Naive B cell (primary cell): Measurements from ENCODE around the gene EDEM3. TPM values are rescaled to one million over a fixed set of nuclear protein-coding genes. Genes with fewer than 3 reads are reported as not detected.

Experiments
- ATAC-seq, 2 donors: fragments of 150-1000 bp; cut with Tn5 transposase; 2 replicates each; pipeline ENCODE4 v1.10.0; 2021; ENCODE audit warnings: low read depth in 2 of 2, mild to moderate bottlenecking in 2 of 2, moderate library complexity in 2 of 2
- DNase-seq: peaks from one replicate; pipeline ENCODE4 v3.0.0; 2022
- H3K27ac Mint-ChIP-seq, 6 donors: one replicate each; pipeline ENCODE4 v1.8.0; 2020 to 2022; ENCODE audit warnings: mild to moderate bottlenecking in 6 of 6, mixed read lengths in 6 of 6, moderate library complexity in 5 of 6, inconsistent platforms in 2 of 6
- H3K27me3 Mint-ChIP-seq, 3 donors: one replicate each; pipeline ENCODE4 v1.8.0; 2021 to 2022; ENCODE audit warnings: mixed read lengths in 3 of 3, mild to moderate bottlenecking in 1 of 3
- H3K36me3 Mint-ChIP-seq, 2 donors: one replicate each; pipeline ENCODE4 v1.8.0; 2020 to 2022; ENCODE audit warnings: mixed read lengths in 2 of 2, inconsistent platforms in 1 of 2, mild to moderate bottlenecking in 1 of 2
- H3K4me1 Mint-ChIP-seq, 3 donors: one replicate each; pipeline ENCODE4 v1.8.0; 2020 to 2022; ENCODE audit warnings: mixed read lengths in 3 of 3, inconsistent platforms in 1 of 3, mild to moderate bottlenecking in 1 of 3, moderate library complexity in 1 of 3
- H3K4me3 Mint-ChIP-seq, 8 donors: one replicate each; pipeline ENCODE4 v1.8.0; 2020 to 2022; ENCODE audit warnings: mild to moderate bottlenecking in 8 of 8, mixed read lengths in 8 of 8, moderate library complexity in 8 of 8, inconsistent platforms in 2 of 8
- H3K9me3 Mint-ChIP-seq, 7 donors: one replicate each; pipeline ENCODE4 v1.8.0; 2020 to 2022; ENCODE audit warnings: mixed read lengths in 7 of 7, mild to moderate bottlenecking in 5 of 7, inconsistent platforms in 2 of 7, moderate library complexity in 1 of 7
- polyA plus RNA-seq, 6 donors: library from polyadenylated mRNA; unstranded; fragments of 300-500 nt; fragmentation: Illumina TruSeq; gene quantifications; one replicate each; pipeline ENCODE4 v1.2.3, GENCODE V29; 2021; ENCODE audit warnings: low read depth in 6 of 6

Gene EDEM3
- polyA plus RNA-seq, 6 donors from 2014 or later: 5.6 to 13.3 (median 11.0) TPM

DNA sequence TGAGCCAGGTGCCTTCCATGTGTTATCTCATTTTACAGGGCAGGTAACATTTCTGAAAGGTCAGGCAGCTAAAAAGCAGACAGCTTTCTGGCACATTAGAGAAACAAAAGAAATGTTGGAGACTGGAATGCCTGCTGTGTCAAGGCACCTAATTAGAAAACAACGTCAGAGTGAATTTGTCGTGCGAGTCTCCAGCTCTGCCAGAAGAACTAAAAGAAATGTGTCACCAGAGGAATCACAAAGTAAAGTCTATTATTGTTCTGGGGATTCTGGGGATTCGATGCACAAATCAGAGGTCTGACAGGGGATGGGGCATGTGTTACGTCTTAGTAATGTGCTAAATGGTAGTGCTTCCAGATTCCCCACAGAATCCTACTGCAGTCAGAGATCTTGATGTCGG, 89.3 kb downstream of the EDEM3 start:
- ATAC-seq (no peak), DNase-seq (no peak)

DNA sequence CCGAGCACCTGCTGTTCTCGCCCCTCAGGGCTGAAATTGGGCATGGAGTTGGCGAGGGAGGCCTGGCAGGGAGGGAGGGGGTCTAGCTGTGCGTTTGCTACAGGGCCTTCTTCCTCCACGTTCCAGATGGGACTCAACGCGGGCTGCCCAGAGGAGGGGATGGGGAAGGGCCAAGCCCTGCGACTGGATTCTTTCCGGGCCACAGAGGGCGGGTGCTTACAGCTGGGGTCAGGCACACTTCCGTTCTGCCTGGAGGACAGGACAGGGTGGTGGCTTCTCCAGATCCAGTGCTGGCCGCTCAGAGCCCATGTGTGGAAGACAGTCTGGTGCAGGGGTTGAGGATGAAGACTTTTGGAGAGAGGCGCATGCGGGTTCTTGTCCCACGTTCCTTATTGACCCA, 90.0 kb downstream of the EDEM3 start:
- Mint-ChIP-seq H3K9me3 (no peaks in the 10 kb centered on the region), H3K27ac (no peak overlapping the region), H3K36me3 (no peaks in the 10 kb centered on the region), H3K27me3 (peaks cover 11 to 31% (median 22%) of the 10 kb centered on the region in 3 donors), H3K4me1 (peaks cover 3 to 6% (median 4%) of the 10 kb centered on the region in 3 donors), H3K4me3 (no peak overlapping the region)
- ATAC-seq (no peak), DNase-seq (no peak)

More for the DNA sequence above, 89.3 kb downstream of the EDEM3 start:
- H3K36me3 Mint-ChIP-seq: no peaks in the 10 kb centered on the region
- peaks cover 3 to 6% (median 4%) of the 10 kb centered on the region in 3 donors for H3K4me1 Mint-ChIP-seq
- H3K27me3 Mint-ChIP-seq: peaks cover 11 to 31% (median 22%) of the 10 kb centered on the region in 3 donors
- H3K27ac Mint-ChIP-seq: no peak overlapping the region
- no peak overlapping the region for H3K4me3 Mint-ChIP-seq
- no peaks in the 10 kb centered on the region for H3K9me3 Mint-ChIP-seq

DNA sequence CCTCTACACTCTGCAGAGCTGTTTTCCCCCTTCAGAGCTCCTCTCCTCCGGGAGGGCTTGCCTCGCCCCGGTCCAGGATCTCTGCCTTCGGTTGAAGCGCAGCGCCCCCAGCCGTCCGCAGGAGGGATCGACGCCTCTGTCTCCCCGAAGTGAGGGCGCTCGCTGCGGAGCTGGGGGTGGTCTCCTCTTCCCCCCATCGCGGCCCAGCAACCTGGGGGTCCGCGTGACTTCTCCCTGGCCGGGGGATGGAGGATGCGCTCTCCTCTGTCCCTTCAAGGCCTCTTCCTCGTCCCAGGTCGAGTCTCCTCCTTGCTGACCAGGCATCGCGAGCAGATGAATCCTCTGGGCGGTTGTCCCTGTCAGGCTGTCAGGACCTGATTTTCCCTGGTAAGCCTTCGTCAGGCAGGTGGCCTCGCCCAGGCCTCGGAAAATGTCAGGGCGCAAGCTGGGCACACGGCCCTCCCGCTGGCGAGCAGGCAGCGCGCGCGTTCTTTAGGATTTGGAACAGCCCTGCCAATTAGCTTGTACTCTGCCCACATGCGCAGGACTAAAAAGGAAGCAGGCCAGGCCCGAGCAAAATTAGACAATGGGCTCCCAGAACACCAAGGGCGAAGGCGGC, 90.5 kb downstream of the EDEM3 start:
- no peak for ATAC-seq
- no peaks in the 10 kb centered on the region for H3K9me3 Mint-ChIP-seq
- H3K4me3 Mint-ChIP-seq: peak overlapping the region in 1 of 8 donors; percentile 47

DNA sequence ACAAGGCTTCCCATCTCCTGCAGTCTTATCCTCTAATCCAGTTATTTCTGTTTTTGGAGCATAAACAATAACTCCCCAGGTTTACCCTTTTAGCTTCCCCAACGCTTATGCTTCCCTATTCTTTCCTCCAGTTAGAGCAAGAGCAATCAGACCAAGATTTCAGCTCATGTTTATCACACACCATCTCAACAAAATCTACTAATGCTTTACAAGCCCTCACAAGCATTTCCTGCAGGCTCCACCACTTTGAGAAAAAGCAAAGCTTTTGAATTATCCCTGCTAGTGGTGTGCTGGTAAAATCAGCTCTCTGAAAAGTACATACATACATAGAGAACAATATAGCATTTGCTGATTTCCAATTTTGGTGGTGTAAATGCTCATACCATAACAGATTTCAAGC, 92.9 kb downstream of the EDEM3 start:
- Mint-ChIP-seq H3K4me3 (no peak overlapping the region), H3K9me3 (no peaks in the 10 kb centered on the region), H3K36me3 (no peaks in the 10 kb centered on the region), H3K4me1 (peaks cover 3 to 6% (median 4%) of the 10 kb centered on the region in 3 donors), H3K27me3 (peaks cover 6 to 31% (median 22%) of the 10 kb centered on the region in 3 donors), H3K27ac (no peak overlapping the region)
- ATAC-seq (no peak), DNase-seq (no peak)

More for the DNA sequence above, 90.5 kb downstream of the EDEM3 start:
- H3K27me3 Mint-ChIP-seq: peaks cover 11 to 31% (median 22%) of the 10 kb centered on the region in 3 donors
- no peak overlapping the region for H3K27ac Mint-ChIP-seq
- no peak for DNase-seq
- H3K36me3 Mint-ChIP-seq: no peaks in the 10 kb centered on the region
- H3K4me1 Mint-ChIP-seq: peaks cover 3 to 6% (median 4%) of the 10 kb centered on the region in 3 donors

DNA sequence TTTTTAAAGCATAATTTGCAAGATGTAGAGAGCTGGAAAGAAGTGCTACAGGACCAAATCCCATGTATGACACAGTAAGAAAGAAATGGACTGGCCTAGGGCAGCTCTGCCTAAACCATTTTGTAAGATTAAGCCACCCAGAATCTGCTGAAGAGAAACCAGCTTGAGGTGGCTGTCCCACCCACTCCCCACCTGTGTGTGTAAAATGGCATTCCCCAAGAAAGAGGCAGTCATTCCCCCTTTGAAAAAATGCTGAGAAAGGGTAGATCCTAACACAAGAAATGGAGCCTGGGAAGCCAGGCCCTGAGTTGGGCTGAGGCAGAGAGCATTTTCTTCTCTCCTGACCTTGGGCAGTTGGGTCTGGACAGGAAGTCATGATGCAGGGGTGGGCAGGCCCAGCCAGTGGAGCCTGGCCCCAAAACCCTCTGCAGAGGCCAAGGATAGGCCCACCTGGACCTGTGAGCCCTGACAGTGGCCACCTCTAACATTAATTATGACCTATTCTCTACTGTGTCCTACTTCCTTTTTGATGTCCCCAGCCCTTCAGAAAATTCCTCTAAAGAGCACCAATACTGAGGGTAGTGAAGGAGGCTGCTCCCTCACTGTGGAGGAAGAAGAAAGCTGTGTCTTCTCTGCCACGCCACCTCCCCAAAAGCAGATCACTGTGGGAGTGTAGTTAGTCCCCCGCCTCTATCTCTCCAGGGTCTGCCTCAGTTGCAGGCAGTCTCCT, 94.0 kb downstream of the EDEM3 start:
- H3K4me3 Mint-ChIP-seq: no peak overlapping the region
- no peak overlapping the region for H3K27ac Mint-ChIP-seq
- peaks cover 6 to 31% (median 22%) of the 10 kb centered on the region in 3 donors for H3K27me3 Mint-ChIP-seq
- DNase-seq: no peak
- no peaks in the 10 kb centered on the region for H3K36me3 Mint-ChIP-seq
- ATAC-seq: no peak
- peaks cover 3 to 6% (median 4%) of the 10 kb centered on the region in 3 donors for H3K4me1 Mint-ChIP-seq
- no peaks in the 10 kb centered on the region for H3K9me3 Mint-ChIP-seq

DNA sequence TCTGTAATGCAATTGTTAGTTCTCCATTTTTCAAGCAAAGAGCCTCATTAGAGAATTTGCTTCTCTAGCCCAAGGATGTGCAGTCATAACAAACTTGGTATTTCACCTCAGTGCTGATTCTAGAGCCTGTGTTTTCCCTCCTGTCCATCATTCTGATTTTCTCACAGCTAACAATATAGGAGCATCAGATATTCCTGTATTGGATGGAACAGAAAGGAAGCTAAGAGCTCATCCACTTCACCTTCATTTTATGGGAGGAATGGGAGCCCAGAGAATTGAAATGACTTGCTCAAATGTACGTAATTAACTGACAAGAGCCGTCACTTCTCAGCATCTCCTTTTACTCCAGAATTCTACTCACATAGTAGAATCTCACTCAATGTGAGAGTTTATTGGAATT, 96.6 kb downstream of the EDEM3 start:
- Mint-ChIP-seq H3K4me1 (no peaks in the 10 kb centered on the region), H3K4me3 (no peak overlapping the region), H3K27me3 (peaks cover 0 to 14% (median 0%) of the 10 kb centered on the region in 3 donors), H3K36me3 (no peaks in the 10 kb centered on the region), H3K9me3 (no peaks in the 10 kb centered on the region), H3K27ac (no peak overlapping the region)
- DNase-seq: no peak
- no peak for ATAC-seq

DNA sequence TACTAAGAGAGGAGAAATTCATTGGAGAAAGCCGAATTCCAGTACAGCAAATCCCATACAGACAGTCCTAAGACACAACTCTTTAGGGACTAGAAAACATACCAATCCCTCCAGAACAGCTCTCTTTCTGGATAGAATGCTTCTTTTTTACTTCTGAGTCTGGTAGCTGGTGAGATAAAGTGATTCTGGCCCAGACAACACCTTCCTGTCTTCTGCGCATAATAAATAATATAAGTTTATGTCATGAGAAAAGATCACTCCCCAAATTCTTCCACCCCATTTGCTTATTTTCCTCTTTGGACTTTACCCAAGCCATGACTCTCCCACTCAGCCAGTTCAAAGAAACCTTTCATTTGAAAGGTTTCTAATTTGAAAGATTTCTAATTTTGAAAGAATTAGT, 98.4 kb downstream of the EDEM3 start:
- peaks cover 0 to 5% (median 0%) of the 10 kb centered on the region in 3 donors for H3K27me3 Mint-ChIP-seq
- DNase-seq: no peak
- no peak overlapping the region for H3K27ac Mint-ChIP-seq
- no peak overlapping the region for H3K4me3 Mint-ChIP-seq
- no peaks in the 10 kb centered on the region for H3K36me3 Mint-ChIP-seq
- no peak for ATAC-seq
- H3K9me3 Mint-ChIP-seq: peaks cover 0 to 8% (median 4%) of the 10 kb centered on the region in 7 donors
- H3K4me1 Mint-ChIP-seq: no peaks in the 10 kb centered on the region

DNA sequence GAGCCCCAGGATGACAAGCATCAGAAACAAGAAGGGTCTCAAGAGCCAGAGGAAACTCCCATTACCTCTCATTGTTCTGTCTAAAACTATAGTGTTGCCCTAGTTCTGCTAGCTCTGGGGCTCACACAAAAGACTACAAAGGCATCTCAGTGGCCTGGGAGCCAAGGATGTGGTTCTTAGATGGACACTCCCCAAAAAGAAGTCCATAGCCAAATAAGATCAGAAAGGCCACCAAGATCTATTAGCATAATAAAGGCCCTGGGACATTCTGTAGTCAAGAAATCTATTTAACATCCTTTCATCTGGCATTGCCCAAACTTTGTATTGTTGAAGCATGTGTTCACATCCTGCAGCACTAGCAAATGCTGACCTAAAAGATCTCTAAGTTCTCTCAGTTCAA, 99.5 kb downstream of the EDEM3 start:
- H3K27me3 Mint-ChIP-seq: peaks cover 0 to 7% (median 6%) of the 10 kb centered on the region in 3 donors
- peaks cover 0 to 9% (median 4%) of the 10 kb centered on the region in 7 donors for H3K9me3 Mint-ChIP-seq
- no peaks in the 10 kb centered on the region for H3K36me3 Mint-ChIP-seq
- no peak overlapping the region for H3K27ac Mint-ChIP-seq
- no peak for ATAC-seq
- H3K4me1 Mint-ChIP-seq: no peaks in the 10 kb centered on the region
- DNase-seq: no peak
- no peak overlapping the region for H3K4me3 Mint-ChIP-seq

DNA sequence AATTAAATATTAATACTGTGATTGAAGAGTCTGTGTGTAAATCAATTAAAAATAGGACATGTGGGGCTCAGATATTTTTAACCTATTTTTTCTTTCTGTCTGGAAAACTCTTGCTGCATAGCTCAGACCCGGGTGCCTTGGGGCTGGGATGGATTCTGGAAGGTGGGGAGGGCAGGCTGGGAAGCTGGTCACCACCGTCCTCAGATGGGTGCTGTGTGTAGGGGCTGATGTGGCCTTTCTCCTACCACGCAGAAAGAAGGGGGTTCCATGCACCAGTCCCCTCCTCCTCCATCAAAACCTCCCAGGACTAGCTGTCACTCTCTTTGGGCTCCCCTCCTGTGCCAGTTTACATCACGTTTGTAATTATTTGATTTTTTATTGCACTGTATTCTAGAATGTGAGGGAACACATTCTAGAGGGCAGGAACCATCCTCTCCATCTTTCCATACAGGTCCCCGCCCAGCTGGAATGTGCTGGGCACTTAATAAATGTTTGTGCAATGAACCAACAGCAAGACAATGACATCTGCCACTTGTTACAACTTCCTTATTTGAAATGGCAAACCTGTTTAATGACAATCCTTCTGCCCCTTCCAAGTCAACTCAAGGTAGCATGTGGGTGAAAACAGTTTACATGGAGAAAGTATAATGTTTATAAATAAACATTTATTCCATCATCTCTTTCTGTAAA, 104.3 kb downstream of the EDEM3 start:
- H3K27ac Mint-ChIP-seq: no peak overlapping the region
- H3K36me3 Mint-ChIP-seq: peaks cover 0 to 6% of the 10 kb centered on the region in 2 donors

DNA sequence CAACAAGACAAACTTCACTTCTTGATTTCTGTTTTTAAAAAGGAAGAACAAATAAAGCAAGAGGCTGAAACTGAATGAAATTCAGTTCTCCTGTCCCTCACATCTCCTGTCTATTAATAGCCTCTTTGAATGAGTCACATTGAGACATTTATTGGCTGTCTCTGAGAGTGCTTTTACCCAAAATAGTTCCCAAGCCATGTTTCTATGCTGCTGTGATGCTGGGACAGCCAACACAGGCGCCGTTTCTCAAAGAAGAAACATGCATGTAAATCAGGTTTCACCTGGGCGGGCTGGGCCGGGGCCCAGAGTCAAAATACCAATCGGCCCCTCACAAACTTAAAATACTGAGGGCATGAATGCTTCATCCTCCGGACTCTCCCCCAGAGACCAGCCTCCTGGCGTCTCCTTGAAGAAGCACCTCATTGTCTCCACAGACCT, 105.2 kb downstream of the EDEM3 start:
- DNase-seq: no peak
- Mint-ChIP-seq H3K4me1 (no peaks in the 10 kb centered on the region), H3K4me3 (no peak overlapping the region), H3K27me3 (peaks cover 6 to 26% (median 8%) of the 10 kb centered on the region in 3 donors), H3K27ac (no peak overlapping the region), H3K36me3 (peaks cover 0 to 6% of the 10 kb centered on the region in 2 donors), H3K9me3 (peaks cover 2 to 19% (median 8%) of the 10 kb centered on the region in 7 donors)
- no peak for ATAC-seq

More for the DNA sequence above, 104.3 kb downstream of the EDEM3 start:
- Mint-ChIP-seq H3K9me3 (peaks cover 2 to 19% (median 8%) of the 10 kb centered on the region in 7 donors), H3K27me3 (peaks cover 4 to 26% (median 8%) of the 10 kb centered on the region in 3 donors), H3K4me1 (no peaks in the 10 kb centered on the region), H3K4me3 (no peak overlapping the region)
- ATAC-seq: no peak
- DNase-seq: no peak

DNA sequence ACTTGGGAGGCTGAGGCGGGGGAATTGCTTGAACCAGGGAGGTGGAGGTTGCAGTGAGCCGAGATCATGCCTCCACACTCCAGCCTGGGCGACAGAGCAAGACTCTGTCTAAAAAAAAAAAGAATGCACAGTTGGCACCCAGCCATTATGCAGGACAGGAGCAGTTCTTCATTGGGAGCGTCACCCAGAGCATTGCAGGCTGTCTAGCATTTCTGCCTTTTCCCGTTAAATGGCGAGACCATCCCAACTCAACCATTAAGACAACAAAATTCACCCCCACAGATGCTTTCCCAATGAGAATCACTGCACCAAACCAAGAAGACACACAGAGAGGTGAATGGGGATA, 105.8 kb downstream of the EDEM3 start:
- Mint-ChIP-seq H3K9me3 (peaks cover 2 to 19% (median 8%) of the 10 kb centered on the region in 7 donors), H3K27me3 (peaks cover 8 to 29% (median 8%) of the 10 kb centered on the region in 3 donors), H3K27ac (no peak overlapping the region), H3K36me3 (peaks cover 0 to 6% of the 10 kb centered on the region in 2 donors), H3K4me1 (no peaks in the 10 kb centered on the region), H3K4me3 (no peak overlapping the region)
- DNase-seq: no peak
- no peak for ATAC-seq

DNA sequence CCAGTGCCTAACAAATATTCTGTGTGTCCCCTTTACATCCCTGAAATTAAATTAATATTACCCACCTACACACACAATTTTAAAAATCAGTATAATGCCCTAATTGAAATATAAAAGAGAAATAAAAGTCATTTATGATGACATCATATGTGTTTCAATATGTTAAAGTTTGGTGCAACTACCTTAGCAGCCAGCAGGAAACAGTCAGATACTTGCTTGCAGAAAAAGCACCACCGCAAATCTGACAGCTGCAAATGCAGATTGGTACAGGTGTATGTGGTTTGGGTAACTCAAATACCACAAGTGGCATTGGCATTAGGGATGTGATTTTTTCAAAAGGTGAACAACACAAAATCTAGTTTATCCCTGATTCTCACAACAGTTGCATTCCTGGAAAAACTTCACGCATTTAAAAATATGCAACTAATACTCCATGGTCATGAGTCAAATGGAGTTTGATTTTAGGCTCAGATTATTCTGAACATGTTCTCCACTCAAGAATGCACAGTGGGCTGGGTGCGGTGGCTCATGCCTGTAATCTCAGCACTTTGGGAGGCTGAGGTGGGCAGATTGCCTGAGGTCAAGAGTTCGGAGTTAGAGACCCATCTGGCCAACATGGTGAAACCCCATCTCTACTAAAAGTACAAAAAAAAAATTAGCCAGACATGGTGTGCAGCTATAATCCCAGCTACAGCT, 106.3 kb downstream of the EDEM3 start:
- H3K27ac Mint-ChIP-seq: no peak overlapping the region
- no peak for ATAC-seq
- no peak overlapping the region for H3K4me3 Mint-ChIP-seq
- no peak for DNase-seq
- H3K4me1 Mint-ChIP-seq: no peaks in the 10 kb centered on the region
- peaks cover 8 to 29% (median 8%) of the 10 kb centered on the region in 3 donors for H3K27me3 Mint-ChIP-seq
- peaks cover 2 to 19% (median 8%) of the 10 kb centered on the region in 7 donors for H3K9me3 Mint-ChIP-seq
- H3K36me3 Mint-ChIP-seq: peaks cover 0 to 6% of the 10 kb centered on the region in 2 donors

DNA sequence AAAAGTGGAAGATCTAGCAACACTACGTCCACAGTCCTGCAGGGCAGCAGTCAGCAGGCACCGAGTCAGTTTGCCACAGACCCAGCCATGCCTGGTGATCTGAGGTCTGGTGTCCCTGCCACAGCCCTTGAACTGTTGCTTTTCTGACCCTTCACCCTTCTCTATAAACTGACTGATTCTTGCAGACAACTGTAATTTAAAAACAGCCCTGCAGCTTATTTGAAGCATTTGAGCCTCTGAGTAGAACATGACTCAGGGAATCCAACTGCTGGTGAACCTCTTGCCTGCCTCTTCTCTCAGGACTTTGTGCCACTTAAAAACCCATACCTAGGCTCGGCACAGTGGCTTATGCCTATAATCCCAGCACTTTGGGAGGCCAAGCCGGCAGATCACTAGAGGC, 107.2 kb downstream of the EDEM3 start:
- H3K27ac Mint-ChIP-seq: no peak overlapping the region
- no peaks in the 10 kb centered on the region for H3K4me1 Mint-ChIP-seq
- peaks cover under 1 to 13% (median 8%) of the 10 kb centered on the region in 7 donors for H3K9me3 Mint-ChIP-seq
- H3K4me3 Mint-ChIP-seq: no peak overlapping the region
- peaks cover 0 to 6% of the 10 kb centered on the region in 2 donors for H3K36me3 Mint-ChIP-seq
- H3K27me3 Mint-ChIP-seq: peaks cover 8 to 29% (median 15%) of the 10 kb centered on the region in 3 donors
- ATAC-seq (no peak), DNase-seq (no peak)
